ENCODE data around the gene SPP1.

GRCh38 chr4:87956501-87956900 is 19.0 kb upstream of the SPP1 start:
- TF ChIP-seq CTCF (IDR thresholded peaks at IDR 0.05) (no peak), POLR2A (IDR thresholded peaks at IDR 0.05) (no peak)

Measured in Peyer's patch (tissue), 4 donors.